GM12891 (cell line): ENCODE data around the gene ME3.

Experiments
- PAX5 ChIP-seq: IDR thresholded peaks from 2 replicates; pipeline ENCODE4 v1.6.1; 2011; ENCODE audit warnings: low read length, moderate library complexity, mild to moderate bottlenecking; ENCODE audit not compliant: insufficient read depth, severe bottlenecking
- POLR2A ChIP-seq: IDR thresholded peaks from 2 replicates; pipeline ENCODE4 v1.6.1; 2011; ENCODE audit warnings: low read depth, low read length, control low read depth
- POLR2AphosphoS5 ChIP-seq: IDR thresholded peaks from 2 replicates; pipeline ENCODE4 v1.6.1; 2011; ENCODE audit warnings: low read depth, low read length, control low read depth
- POU2F2 ChIP-seq: IDR thresholded peaks from 2 replicates; pipeline ENCODE4 v1.6.1; 2011; ENCODE audit warnings: low read depth, mild to moderate bottlenecking, control low read depth, low read length, moderate library complexity
- SPI1 ChIP-seq: IDR thresholded peaks from 2 replicates; pipeline ENCODE4 v1.6.1; 2011; ENCODE audit warnings: low read depth, low read length, control low read depth
- TAF1 ChIP-seq: IDR thresholded peaks from 2 replicates; pipeline ENCODE4 v1.6.1; 2011; ENCODE audit warnings: low read depth, low read length, control low read depth

DNA sequence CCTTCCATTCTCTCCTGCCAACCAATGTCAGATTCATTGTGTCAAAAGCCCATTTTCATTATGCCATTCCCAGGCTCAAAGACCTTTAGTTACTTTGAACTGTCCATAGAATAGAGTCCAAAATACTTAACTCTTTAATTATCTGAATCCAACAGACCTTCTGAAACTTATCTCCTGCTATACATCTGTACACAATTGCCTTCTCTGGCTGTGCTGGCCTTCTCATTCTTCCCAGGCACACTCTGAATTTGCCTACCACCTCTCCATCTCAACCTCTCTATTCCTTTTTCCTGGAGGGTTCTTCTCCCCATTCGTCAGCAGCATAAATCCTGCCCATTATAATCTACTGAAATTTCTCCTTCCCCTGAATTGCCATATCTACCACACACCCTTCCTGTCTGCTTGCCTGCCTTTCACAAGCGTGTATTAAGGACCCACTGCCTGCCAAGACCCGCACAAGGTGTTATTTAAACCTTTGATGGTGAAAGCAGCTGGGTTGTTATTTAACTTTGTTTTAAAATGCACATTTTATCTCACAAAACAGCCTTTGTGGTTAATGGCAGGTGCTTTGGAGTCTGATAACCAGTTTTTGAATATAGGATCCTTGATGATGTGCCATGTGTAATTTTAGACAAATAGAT lies 171.8 kb downstream of the ME3 start:
- no peak for TF ChIP-seq POU2F2
- TF ChIP-seq POLR2A = no peak
- TF ChIP-seq TAF1 = no peak
- no peak for TF ChIP-seq PAX5
- no peak for TF ChIP-seq SPI1
- no peak for TF ChIP-seq POLR2AphosphoS5
